Muscle of leg (tissue), 11 donors: ENCODE measurements around the gene MTARC2. TPM values are rescaled to one million over a fixed set of nuclear protein-coding genes. Genes with fewer than 3 reads are reported as not detected.
A peak's percentile ranks its signal among the peaks of the same experiment; 100 is the strongest.

Experiments
- DNase-seq: peaks from one replicate; pipeline ENCODE4 v3.0.0; 2013
- H3K27ac ChIP-seq: one replicate; pipeline ENCODE4 v1.5.1; 2013; ENCODE audit warnings: mild to moderate bottlenecking, low read length, control low read depth
- H3K27me3 ChIP-seq: one replicate; pipeline ENCODE4 v1.6.1; 2013; ENCODE audit warnings: low read length; ENCODE audit not compliant: control insufficient read depth, insufficient read depth
- H3K36me3 ChIP-seq: one replicate; pipeline ENCODE4 v1.6.1; 2013; ENCODE audit warnings: low read length; ENCODE audit not compliant: control insufficient read depth, insufficient read depth
- H3K4me1 ChIP-seq: one replicate; pipeline ENCODE4 v1.6.1; 2013; ENCODE audit warnings: low read length; ENCODE audit not compliant: control insufficient read depth, insufficient read depth
- H3K4me3 ChIP-seq: one replicate; pipeline ENCODE4 v1.5.1; 2013; ENCODE audit warnings: low read length, control low read depth
- H3K9me3 ChIP-seq: replicated peaks from 2 replicates; pipeline ENCODE4 v1.6.1; 2013; ENCODE audit warnings: low read depth, low read length; ENCODE audit not compliant: control insufficient read depth
- WGBS: methylation state at CpG from one replicate; pipeline ENCODE4 v1.1.5; 2013; ENCODE audit warnings: missing lambda C conversion rate; ENCODE audit not compliant: insufficient coverage; 5-methylcytosine and 5-hydroxymethylcytosine counted together
- polyA plus RNA-seq, 8 donors: library from polyadenylated mRNA; unstranded; fragments of 120-200 nt; gene quantifications; one replicate each; pipeline versions ENCODE4 v1.2.1 to v1.2.3, GENCODE V29; 2013; ENCODE audit warnings: inconsistent platforms in 1 of 8, low replicate concordance in 1 of 8; ENCODE audit not compliant: insufficient read length in 8 of 8, insufficient read depth in 1 of 8
- total RNA-seq: library from RNA; stranded (reverse); fragments of 120-200 nt; gene quantifications from one replicate; pipeline ENCODE4 v1.2.4, GENCODE V29; 2013

Gene MTARC2
- total and polyA plus RNA-seq, 9 donors, result 7.0 to 21.4 (median 15.9) TPM

- Histone ChIP-seq H3K4me1 (peaks cover 41% of the 10 kb centered on the region), H3K36me3 (no peaks in the 10 kb centered on the region), H3K4me3 (peak overlapping the region; percentile 74), H3K9me3 (no peaks in the 10 kb centered on the region), H3K27me3 (peaks cover 3% of the 10 kb centered on the region), H3K27ac (peak overlapping the region; percentile 80)
- 5% methylated on average over 10 of the region's 18 CpGs for WGBS
- DNase-seq, result peak; percentile 33
Measured at GRCh38 chr1:220747437-220748088, 559 bp upstream of the MTARC2 start.

- Histone ChIP-seq H3K36me3 (no peaks in the 10 kb centered on the region), H3K4me3 (peak overlapping the region; percentile 74), H3K27me3 (peaks cover 3% of the 10 kb centered on the region), H3K27ac (peak overlapping the region; percentile 29), H3K4me1 (peaks cover 41% of the 10 kb centered on the region), H3K9me3 (no peaks in the 10 kb centered on the region)
- WGBS, result no CpG with 5 or more reads among the region's 3 CpGs
- peak; percentile 13 for DNase-seq
Measured at GRCh38 chr1:220748936-220749335, 814 bp downstream of the MTARC2 start.

- Histone ChIP-seq H3K27ac (peak overlapping the region; percentile 67), H3K27me3 (peaks cover 3% of the 10 kb centered on the region), H3K36me3 (peaks cover 3% of the 10 kb centered on the region), H3K9me3 (no peaks in the 10 kb centered on the region), H3K4me1 (peaks cover 41% of the 10 kb centered on the region), H3K4me3 (no peak overlapping the region)
- 46% methylated on average over 3 of the region's 6 CpGs for WGBS
- peak; percentile 84 for DNase-seq
Measured at GRCh38 chr1:220750131-220750515, 2.0 kb downstream of the MTARC2 start.

- Histone ChIP-seq H3K27ac (no peak overlapping the region), H3K4me3 (no peak overlapping the region), H3K9me3 (no peaks in the 10 kb centered on the region), H3K27me3 (peaks cover 3% of the 10 kb centered on the region), H3K36me3 (peaks cover 13% of the 10 kb centered on the region), H3K4me1 (peaks cover 41% of the 10 kb centered on the region)
- no peak for DNase-seq
- WGBS, result no CpG with 5 or more reads among the region's 2 CpGs
Measured at GRCh38 chr1:220751111-220751510, 3.0 kb downstream of the MTARC2 start.

- Histone ChIP-seq H3K9me3 (no peaks in the 10 kb centered on the region), H3K27ac (no peak overlapping the region), H3K4me1 (peaks cover 18% of the 10 kb centered on the region), H3K27me3 (no peaks in the 10 kb centered on the region), H3K36me3 (peaks cover 27% of the 10 kb centered on the region), H3K4me3 (no peak overlapping the region)
- no peak for DNase-seq
- 83% methylated on average over 5 of the region's 6 CpGs for WGBS
Measured at GRCh38 chr1:220754212-220754917, 6.2 kb downstream of the MTARC2 start.

GRCh38 chr1:220754918-220755295, 6.8 kb downstream of the MTARC2 start:
- Histone ChIP-seq H3K4me3 (no peak overlapping the region), H3K9me3 (no peaks in the 10 kb centered on the region), H3K27ac (no peak overlapping the region), H3K4me1 (peaks cover 14% of the 10 kb centered on the region), H3K36me3 (peaks cover 33% of the 10 kb centered on the region), H3K27me3 (no peaks in the 10 kb centered on the region)
- 94% methylated on average over 3 of the region's 4 CpGs for WGBS
- no peak for DNase-seq

- Histone ChIP-seq H3K9me3 (no peaks in the 10 kb centered on the region), H3K4me1 (peaks cover 10% of the 10 kb centered on the region), H3K36me3 (peaks cover 33% of the 10 kb centered on the region), H3K27me3 (no peaks in the 10 kb centered on the region), H3K27ac (no peak overlapping the region), H3K4me3 (no peak overlapping the region)
- DNase-seq, result no peak
- 98% methylated on average over 6 of the region's 6 CpGs for WGBS
Measured at GRCh38 chr1:220755309-220755708, 7.2 kb downstream of the MTARC2 start.

GRCh38 chr1:220757441-220757840, 9.3 kb downstream of the MTARC2 start:
- Histone ChIP-seq H3K4me1 (no peaks in the 10 kb centered on the region), H3K36me3 (peaks cover 40% of the 10 kb centered on the region), H3K27ac (no peak overlapping the region), H3K27me3 (no peaks in the 10 kb centered on the region), H3K4me3 (no peak overlapping the region), H3K9me3 (no peaks in the 10 kb centered on the region)
- WGBS, result no CpG with 5 or more reads among the region's 3 CpGs
- no peak for DNase-seq

GRCh38 chr1:220759147-220759546, 11.0 kb downstream of the MTARC2 start:
- no peaks in the 10 kb centered on the region for H3K9me3 ChIP-seq
- no peaks in the 10 kb centered on the region for H3K4me1 ChIP-seq
- peaks cover 54% of the 10 kb centered on the region for H3K36me3 ChIP-seq
- H3K4me3 ChIP-seq, result no peak overlapping the region
- H3K27ac ChIP-seq, result no peak overlapping the region
- DNase-seq, result no peak
- no peaks in the 10 kb centered on the region for H3K27me3 ChIP-seq
- 90% methylated on average over 3 of the region's 3 CpGs for WGBS

GRCh38 chr1:220761688-220762427, 13.7 kb downstream of the MTARC2 start:
- DNase-seq, result no peak
- Histone ChIP-seq H3K9me3 (no peaks in the 10 kb centered on the region), H3K4me1 (no peaks in the 10 kb centered on the region), H3K4me3 (no peak overlapping the region), H3K36me3 (peaks cover 43% of the 10 kb centered on the region), H3K27me3 (no peaks in the 10 kb centered on the region), H3K27ac (no peak overlapping the region)
- 96% methylated on average over 6 of the region's 7 CpGs for WGBS
